GM12891 (cell line): Measurements from ENCODE around the gene TEDC1.

ENCODE experiments used
- PAX5 ChIP-seq: IDR thresholded peaks from 2 replicates; pipeline ENCODE4 v1.6.1; 2011; ENCODE audit warnings: low read length, moderate library complexity, mild to moderate bottlenecking; ENCODE audit not compliant: insufficient read depth, severe bottlenecking
- POLR2A ChIP-seq: IDR thresholded peaks from 2 replicates; pipeline ENCODE4 v1.6.1; 2011; ENCODE audit warnings: low read depth, low read length, control low read depth
- POLR2AphosphoS5 ChIP-seq: IDR thresholded peaks from 2 replicates; pipeline ENCODE4 v1.6.1; 2011; ENCODE audit warnings: low read depth, low read length, control low read depth
- POU2F2 ChIP-seq: IDR thresholded peaks from 2 replicates; pipeline ENCODE4 v1.6.1; 2011; ENCODE audit warnings: low read depth, mild to moderate bottlenecking, control low read depth, low read length, moderate library complexity
- SPI1 ChIP-seq: IDR thresholded peaks from 2 replicates; pipeline ENCODE4 v1.6.1; 2011; ENCODE audit warnings: low read depth, low read length, control low read depth
- TAF1 ChIP-seq: IDR thresholded peaks from 2 replicates; pipeline ENCODE4 v1.6.1; 2011; ENCODE audit warnings: low read depth, low read length, control low read depth

- no peak for TF ChIP-seq POLR2A
- TF ChIP-seq POLR2AphosphoS5: no peak
- TF ChIP-seq TAF1: no peak
- no peak for TF ChIP-seq POU2F2
- TF ChIP-seq SPI1: no peak
- TF ChIP-seq PAX5: no peak
These were observed 23.0 kb upstream of the TEDC1 start for GRCh38 chr14:105467942-105468471.
